ENCODE results near the gene CALHM2.

The CALHM2 gene

DNA sequence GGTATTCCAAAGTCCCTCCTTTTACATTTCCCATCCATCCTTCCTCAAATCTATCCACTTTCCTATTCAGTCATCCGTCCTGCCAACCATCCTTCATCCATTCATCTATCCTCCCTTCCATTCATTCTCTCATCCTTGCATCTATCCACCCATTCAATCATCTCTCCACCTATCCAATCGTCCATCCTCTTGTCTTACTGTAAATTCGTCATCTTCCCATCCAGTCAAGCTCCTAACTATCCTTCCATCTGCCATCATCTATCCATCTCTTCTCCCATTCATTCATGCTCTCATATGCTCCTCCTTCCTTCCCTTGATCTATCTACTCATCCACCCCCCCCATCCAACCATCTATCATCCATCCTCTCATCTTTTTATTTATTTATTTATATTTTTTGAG is 21.9 kb upstream of the CALHM2 start:
- DNase-seq: no peak

DNA sequence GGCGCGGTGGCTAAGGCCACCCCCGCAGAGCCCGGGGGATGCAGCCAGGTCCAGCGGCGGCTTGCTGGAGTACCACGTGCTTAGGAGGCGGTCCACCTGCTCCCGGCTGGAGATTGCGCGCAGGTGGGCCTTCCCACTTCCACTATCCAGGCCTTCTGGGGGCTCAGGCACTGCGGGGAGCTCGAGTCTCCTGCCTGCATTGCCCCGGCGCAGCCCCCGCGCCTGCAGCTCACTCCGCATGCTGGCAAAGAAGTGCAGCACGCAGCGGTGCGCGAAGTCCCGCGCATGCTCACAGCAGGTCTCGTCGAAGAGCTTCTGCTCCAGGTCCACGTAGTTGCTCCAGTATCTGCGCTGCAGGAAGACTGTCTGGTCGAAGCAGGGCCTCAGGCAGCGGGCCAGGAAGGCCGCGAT is 21.1 kb upstream of the CALHM2 start:
- DNase-seq: no peak

DNA sequence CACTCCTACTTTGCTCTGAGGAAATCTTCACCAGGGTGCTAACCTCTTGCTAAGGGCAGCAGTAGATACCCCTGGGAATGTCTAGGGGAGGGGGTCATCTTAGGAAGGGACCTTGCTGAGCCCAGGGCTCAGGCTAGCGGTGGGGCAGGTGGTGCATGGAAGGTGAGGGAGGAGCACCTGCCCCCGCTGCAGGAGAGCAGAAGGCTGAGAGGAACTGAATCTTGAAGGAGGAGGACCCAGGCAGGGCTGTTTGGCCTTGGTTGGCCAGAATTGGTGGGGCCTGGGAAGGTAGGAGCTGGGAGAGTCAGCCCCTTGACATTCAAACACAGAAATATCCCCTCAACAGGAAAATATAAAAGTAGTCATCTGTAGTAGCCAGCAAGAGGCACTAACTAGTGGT is 19.8 kb upstream of the CALHM2 start:
- no peak for DNase-seq

DNA sequence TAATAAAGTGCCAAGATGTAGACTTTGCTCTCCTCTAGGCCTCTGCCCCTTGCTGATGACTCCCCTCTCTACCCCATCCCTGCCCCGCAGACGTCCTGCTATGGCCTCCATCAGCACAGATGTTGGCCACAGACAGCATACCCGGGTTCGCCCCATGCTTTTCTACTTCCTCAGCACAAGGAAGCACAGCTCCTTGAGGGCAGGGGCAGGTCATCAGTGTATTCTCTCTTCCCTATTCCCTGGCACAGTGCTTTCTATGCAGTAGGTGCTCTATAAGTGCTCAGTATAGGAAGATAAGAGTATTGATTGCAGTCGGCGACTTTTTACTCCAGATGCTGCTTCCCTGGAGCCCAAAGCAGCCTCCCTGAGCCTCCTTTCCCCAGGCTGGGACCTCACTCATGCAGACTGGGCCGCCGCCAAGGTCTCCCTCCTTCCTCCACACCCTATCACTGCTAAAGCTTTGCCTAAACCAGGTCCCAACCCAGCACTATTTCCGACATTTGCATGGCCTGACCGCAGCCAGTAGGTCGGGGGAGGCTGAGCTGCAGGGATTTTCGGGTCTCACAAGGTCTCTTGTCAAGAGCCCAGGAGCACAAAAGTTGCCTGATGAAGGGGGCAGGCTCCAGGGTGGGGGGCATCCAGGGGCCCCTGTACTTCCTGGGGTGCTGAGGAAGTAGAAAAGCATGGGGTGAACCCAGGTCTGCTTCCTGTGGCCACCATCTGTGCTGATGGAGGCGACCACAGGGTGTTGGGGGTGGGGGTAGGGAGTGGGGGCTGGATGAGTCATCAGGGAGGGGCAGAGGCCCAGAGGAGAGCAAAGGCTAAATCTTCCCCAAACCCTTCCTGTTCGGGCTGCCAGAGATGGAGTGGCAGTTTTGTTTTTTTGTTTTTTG is 18.8 kb upstream of the CALHM2 start:
- peak; percentile 65 for DNase-seq

DNA sequence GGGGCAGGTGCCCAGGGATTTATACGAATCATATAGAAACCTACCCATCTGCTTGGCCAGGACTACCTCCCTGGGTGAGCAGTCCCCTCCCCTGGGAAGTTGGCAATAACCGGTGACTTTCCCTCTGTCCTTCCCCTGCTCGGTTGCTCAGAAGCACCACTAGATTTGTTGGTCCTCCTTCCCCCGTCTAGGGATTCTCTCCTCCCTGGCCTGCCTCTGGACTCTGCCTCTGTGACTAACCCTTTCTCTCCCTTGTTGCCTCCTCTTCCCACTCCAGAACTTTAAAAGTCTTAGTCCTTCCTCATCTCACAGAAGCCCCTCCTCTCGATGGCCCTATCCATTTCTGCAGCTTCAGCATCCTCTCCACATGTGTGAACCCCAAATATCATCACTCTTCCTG is 17.0 kb upstream of the CALHM2 start:
- no peak for DNase-seq

DNA sequence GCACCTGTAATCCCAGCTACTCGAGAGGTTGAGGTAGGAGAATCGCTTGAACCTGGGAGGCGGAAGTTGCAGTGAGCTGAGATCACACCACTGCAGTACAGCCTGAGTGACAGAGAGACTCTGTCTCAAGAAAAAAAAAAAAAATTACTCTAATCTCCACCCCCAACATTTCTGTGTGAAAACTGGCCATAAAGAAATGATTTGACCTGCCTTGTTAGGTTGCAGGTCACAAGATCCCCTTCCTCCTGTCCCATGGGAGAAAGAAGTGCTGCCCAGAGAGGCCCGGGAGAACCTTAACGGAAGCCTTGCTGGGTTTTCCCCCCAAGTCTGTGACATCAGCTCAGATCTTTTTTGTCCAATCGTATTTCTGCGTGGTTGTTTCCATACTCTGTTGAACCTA is 15.2 kb upstream of the CALHM2 start:
- DNase-seq: no peak

- no peak for DNase-seq
Observed at GRCh38 chr10:103466734-103467133, 14.6 kb upstream of the CALHM2 start.

GRCh38 chr10:103465411-103466179 is 13.4 kb upstream of the CALHM2 start:
- no peak for DNase-seq

DNA sequence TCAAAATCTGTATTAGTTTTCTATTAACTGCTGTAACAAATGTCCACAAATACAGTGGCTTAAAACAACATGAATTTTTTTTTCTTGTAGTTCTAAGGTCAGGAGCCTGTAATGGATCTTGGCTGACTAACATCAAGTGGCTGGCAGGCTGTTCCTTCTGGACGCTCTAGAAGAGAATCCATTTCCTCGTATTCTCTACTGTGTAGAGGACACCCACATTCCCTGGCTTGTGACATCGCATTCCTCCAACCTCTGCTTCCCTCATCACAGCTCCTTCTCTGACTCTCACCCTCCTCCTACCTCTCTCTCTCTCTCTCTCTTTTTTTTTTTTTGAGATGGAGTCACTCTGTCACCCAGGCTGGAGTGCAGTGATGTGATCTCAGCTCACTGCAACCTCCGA is 11.3 kb upstream of the CALHM2 start:
- DNase-seq: no peak

DNA sequence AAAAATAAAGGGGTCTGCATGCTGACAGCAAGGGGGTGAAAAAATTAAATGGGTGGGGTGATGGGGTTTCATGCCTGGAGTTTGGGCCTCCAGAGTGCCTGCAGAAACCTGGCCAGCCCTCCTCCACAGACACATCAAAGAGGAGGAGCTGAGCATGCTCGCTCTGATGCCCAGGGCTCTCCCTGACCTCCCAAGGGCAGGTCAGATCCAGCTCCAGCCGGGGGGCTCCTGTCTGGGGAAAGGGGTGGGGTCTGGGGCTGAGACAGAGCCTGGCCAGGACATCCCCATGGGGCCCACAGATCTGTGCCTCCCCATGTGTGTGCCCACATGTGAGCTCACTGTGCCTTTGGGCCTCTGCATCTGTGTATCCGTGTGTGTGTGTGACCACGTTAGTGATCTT is 7.4 kb upstream of the CALHM2 start:
- DNase-seq: no peak

- DNase-seq: no peak
Observed at GRCh38 chr10:103458720-103459119, 6.5 kb upstream of the CALHM2 start, which contains the start of gene CALHM1. CALHM1 (minus strand) TSS chr10:103458900; CDS start chr10:103458751, 149 bp downstream.

GRCh38 chr10:103457896-103458583 is 5.9 kb upstream of the CALHM2 start:
- no peak for DNase-seq

DNA sequence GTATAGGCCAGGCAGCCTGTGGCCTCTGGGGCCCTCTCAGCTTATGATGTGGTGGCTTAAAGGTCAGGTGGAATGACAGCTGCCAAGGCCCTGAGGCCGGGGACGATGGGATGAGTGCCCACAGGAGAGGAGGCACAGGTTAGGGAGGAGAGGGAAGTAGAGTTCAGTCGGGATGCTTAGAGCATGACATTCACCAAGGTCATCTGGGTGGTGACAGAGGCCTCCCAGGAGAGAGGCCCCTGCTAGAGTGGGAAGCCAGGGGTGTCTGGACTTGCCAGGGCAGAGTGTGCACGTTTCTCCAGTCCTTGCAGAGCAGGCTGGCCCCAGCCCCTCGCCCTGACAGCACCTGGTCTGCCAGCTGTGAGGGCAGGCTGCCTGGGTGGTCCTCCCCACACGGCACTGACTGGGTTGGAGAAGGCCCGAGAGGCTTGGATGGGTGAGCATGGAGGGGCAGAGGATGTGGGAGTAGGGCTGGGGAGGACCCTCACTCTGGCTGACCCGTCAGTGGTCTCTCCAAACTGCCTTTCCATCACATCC is 5.1 kb upstream of the CALHM2 start:
- DNase-seq: no peak

- DNase-seq: no peak
Observed at GRCh38 chr10:103456074-103456660, 4.0 kb upstream of the CALHM2 start.

- no peak for DNase-seq
Observed at GRCh38 chr10:103455235-103455634, 3.1 kb upstream of the CALHM2 start.

GRCh38 chr10:103454026-103454425 is 1.9 kb upstream of the CALHM2 start:
- DNase-seq: no peak

DNA sequence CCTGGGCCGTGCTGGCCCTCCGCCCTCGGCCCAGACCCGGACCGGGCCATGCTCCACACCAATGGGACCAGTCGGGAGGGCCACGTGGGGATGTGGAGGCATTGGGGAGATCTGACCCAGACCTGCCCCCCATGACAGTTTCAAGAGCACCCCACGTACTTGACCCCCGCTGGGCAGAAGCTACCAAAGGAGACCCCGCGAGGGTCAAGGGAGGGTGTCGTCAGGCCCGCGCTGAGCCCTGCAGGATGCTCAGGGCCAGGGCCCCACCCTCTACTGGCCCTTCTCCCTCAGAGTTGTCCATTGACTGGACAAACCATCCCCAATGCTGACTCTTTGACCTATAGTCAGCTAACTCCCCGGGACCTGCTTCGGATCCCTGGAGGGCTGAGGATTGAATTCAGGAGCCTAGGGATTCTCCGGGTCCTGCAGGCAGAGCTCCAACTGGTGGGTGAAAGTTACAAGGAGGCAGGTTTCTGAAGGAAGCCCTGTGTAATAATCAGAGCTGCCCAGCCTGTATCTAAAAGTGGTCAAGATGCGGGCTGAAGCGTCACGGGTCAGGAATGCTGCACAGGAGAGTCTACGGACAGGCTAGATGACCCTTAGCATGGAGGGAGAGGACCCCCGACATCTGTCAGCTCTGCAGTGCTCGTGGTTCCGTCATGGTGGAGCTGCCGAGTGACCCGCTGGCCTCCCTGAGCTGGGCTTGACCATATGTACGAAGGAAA is 498 bp upstream of the CALHM2 start:
- no peak for DNase-seq

DNA sequence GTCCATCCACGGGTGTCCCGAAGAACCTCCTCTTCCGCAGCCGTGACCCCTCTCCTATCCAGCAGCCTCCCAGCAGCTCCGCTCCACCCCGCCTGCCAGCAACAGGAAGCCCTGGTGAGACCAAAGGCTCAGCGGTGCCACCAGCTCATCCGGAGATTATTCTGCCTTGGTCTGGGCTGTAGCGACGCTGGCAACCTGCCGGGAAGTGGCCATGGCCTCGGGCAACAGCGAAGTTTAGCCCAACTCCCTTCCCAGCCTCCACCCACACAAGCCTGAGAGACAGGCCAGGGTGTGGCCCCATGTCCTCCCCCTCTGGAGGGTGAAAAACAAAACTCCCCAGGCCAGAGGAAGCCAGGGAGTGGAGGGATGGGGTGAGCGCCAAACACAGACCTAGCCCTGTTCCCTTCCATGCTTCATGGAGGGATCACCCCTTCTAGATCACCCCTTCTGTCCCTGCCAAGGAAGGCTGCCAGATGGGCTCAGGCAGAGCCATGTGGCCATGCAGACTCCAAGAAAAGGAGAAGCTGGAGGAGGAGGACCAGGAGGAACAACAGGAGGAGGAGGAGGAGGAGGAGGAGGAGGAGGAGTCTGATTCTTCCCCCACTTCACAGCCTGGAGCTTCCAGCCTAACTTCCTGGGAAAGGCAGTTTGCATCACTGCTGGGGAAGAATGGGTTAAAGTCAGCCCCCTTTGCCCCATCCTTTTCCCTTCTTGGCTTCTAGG is 918 bp downstream of the CALHM2 start:
- peak; percentile 56 for DNase-seq

GRCh38 chr10:103450201-103450695 is 1.9 kb downstream of the CALHM2 start:
- no peak for DNase-seq

DNA sequence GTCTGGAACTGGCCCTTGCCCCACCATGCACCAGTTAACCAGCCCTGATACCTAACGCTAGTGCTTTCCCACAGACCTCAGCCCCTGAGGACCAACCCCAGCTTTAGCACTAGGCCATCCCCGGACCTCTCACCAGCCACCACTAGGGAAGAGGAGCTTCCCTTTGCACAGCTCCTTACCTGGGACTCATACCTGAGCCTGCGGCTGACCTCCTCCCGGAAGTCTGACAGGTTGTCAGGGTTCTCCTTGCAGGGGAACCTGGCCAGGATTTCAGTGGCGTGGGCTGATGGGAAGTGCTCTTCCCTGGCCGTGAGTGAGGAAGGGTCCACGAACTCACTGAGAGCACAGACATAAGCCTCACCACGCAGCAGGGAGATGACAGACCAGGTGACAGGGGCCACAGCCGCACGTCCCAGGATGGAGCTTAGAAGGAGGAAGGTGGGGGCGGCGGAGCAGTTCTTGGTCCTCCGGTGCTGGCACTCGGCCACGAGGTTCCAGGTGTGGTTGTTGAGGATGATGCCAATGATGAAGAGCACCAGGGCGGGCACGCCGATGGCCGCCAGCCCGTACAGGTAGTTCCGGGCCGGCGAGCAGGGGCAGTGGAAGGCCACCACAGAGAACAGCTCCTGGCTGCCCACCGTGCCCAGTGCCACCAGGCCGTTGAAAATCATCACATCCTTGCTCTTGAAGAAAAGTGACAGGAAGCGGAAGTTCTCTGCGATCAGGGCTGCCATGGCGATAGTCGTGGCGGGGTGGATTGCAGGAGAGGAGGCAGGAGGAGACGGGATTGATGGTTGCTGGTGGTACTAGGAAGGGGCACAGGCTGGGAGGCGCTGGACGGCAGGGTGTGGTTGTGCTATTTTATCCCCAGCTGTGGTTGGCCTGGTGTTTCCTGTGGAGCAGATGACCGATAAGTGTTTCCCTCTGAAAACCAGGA is 2.7 kb downstream of the CALHM2 start:
- no peak for DNase-seq

Data from activated T-cell treated with anti-CD3 and anti-CD28 coated beads, Interleukin-2, amount 50 U/mL, for 1 hour (primary cell).